ENCODE data around the gene ESYT2.
"Not testable (repeated sequence)": the region's sequence is repeated elsewhere in the genome, so short reads cannot be mapped to it uniquely, and the experiment has no call there.

Gene ESYT2

GRCh38 chr7:158856883-158857668 lies 27.8 kb upstream of the ESYT2 start:
- FAIRE-seq: no peak

- FAIRE-seq: no peak
Observed at GRCh38 chr7:158854681-158855081, 25.4 kb upstream of the ESYT2 start.

GRCh38 chr7:158850545-158851102 lies 21.3 kb upstream of the ESYT2 start:
- no peak for FAIRE-seq

GRCh38 chr7:158849768-158850544 lies 20.6 kb upstream of the ESYT2 start:
- no peak for FAIRE-seq

- FAIRE-seq: no peak
Observed at GRCh38 chr7:158849442-158849767, 20.1 kb upstream of the ESYT2 start.

- no peak for FAIRE-seq
Observed at GRCh38 chr7:158847451-158847866, 18.1 kb upstream of the ESYT2 start.

- FAIRE-seq: no peak
Observed at GRCh38 chr7:158846304-158846703, 17.0 kb upstream of the ESYT2 start.

- FAIRE-seq: no peak
Observed at GRCh38 chr7:158843771-158844170, 14.5 kb upstream of the ESYT2 start.

GRCh38 chr7:158842486-158842885 lies 13.2 kb upstream of the ESYT2 start:
- no peak for FAIRE-seq

- FAIRE-seq: no peak
Observed at GRCh38 chr7:158840604-158841003, 11.3 kb upstream of the ESYT2 start.

GRCh38 chr7:158839177-158839576 lies 9.9 kb upstream of the ESYT2 start:
- not testable (repeated sequence) for FAIRE-seq

- no peak for FAIRE-seq
Observed at GRCh38 chr7:158837790-158838637, 8.7 kb upstream of the ESYT2 start.

GRCh38 chr7:158836692-158837091 lies 7.4 kb upstream of the ESYT2 start:
- no peak for FAIRE-seq

GRCh38 chr7:158834878-158835784 lies 5.8 kb upstream of the ESYT2 start:
- no peak for FAIRE-seq

- FAIRE-seq: no peak
Observed at GRCh38 chr7:158832994-158833393, 3.7 kb upstream of the ESYT2 start.

GRCh38 chr7:158831738-158832091 lies 2.4 kb upstream of the ESYT2 start:
- no peak for FAIRE-seq

- FAIRE-seq: no peak
Observed at GRCh38 chr7:158830211-158830723, 958 bp upstream of the ESYT2 start.

GRCh38 chr7:158829021-158829341 lies 328 bp downstream of the ESYT2 start:
- no peak for FAIRE-seq

GRCh38 chr7:158828133-158829020 lies 932 bp downstream of the ESYT2 start:
- no peak for FAIRE-seq

GRCh38 chr7:158827411-158828132 lies 1.7 kb downstream of the ESYT2 start:
- no peak for FAIRE-seq
